BLaER1 (cell line): ENCODE measurements around the gene WIZ.

Source experiments
- H3K27ac ChIP-seq: shearing (Covaris generic); formaldehyde crosslinking; 2 replicates; pipeline ENCODE4 v1.8.1; 2022
- H3K27me3 ChIP-seq: shearing (Covaris generic); formaldehyde crosslinking; 2 replicates; pipeline ENCODE4 v1.8.1; 2022
- H3K36me3 ChIP-seq: shearing (Covaris generic); formaldehyde crosslinking; 2 replicates; pipeline ENCODE4 v1.8.1; 2022
- H3K4me1 ChIP-seq: shearing (Covaris generic); formaldehyde crosslinking; 2 replicates; pipeline ENCODE4 v1.8.1; 2022
- H3K4me2 ChIP-seq: shearing (Covaris generic); formaldehyde crosslinking; 2 replicates; pipeline ENCODE4 v1.8.1; 2022
- H3K4me3 ChIP-seq: shearing (Covaris generic); formaldehyde crosslinking; 2 replicates; pipeline ENCODE4 v1.8.1; 2022
- H3K9ac ChIP-seq: shearing (Covaris generic); formaldehyde crosslinking; 2 replicates; pipeline ENCODE4 v1.8.1; 2022
- H3K9me3 ChIP-seq: shearing (Covaris generic); formaldehyde crosslinking; 2 replicates; pipeline ENCODE4 v1.8.1; 2022
- H4K20me1 ChIP-seq: shearing (Covaris generic); formaldehyde crosslinking; 2 replicates; pipeline ENCODE4 v1.8.1; 2022
- Cebpa-rat ChIP-seq: shearing (Covaris generic); IDR thresholded peaks from 2 replicates; pipeline ENCODE4 v1.8.1; 2022

Gene WIZ

GRCh38 chr19:15447057-15447456 is 2.7 kb downstream of the WIZ start:
- H3K4me3 ChIP-seq = no peak overlapping the region
- no peaks in the 10 kb centered on the region for H4K20me1 ChIP-seq
- H3K9me3 ChIP-seq = no peaks in the 10 kb centered on the region
- no peaks in the 10 kb centered on the region for H3K36me3 ChIP-seq
- H3K4me2 ChIP-seq = peak overlapping the region; percentile 98
- peaks cover 58% of the 10 kb centered on the region for H3K4me1 ChIP-seq
- H3K27me3 ChIP-seq = no peaks in the 10 kb centered on the region
- H3K9ac ChIP-seq = no peak overlapping the region
- TF ChIP-seq Cebpa-rat = no peak
- H3K27ac ChIP-seq = no peak overlapping the region

GRCh38 chr19:15445807-15446376 is 3.9 kb downstream of the WIZ start:
- Histone ChIP-seq H3K4me3 (no peak overlapping the region), H3K4me2 (peak overlapping the region; percentile 98), H3K4me1 (peaks cover 67% of the 10 kb centered on the region), H3K36me3 (no peaks in the 10 kb centered on the region), H3K9me3 (no peaks in the 10 kb centered on the region), H3K9ac (peak overlapping the region; percentile 27; the same call in 1 of the 2 replicates), H3K27me3 (no peaks in the 10 kb centered on the region), H4K20me1 (no peaks in the 10 kb centered on the region), H3K27ac (peak overlapping the region; percentile 59)
- no peak for TF ChIP-seq Cebpa-rat

- Histone ChIP-seq H4K20me1 (no peaks in the 10 kb centered on the region), H3K9me3 (no peaks in the 10 kb centered on the region), H3K9ac (no peak overlapping the region), H3K27me3 (no peaks in the 10 kb centered on the region), H3K36me3 (no peaks in the 10 kb centered on the region), H3K4me1 (peaks cover 68% of the 10 kb centered on the region), H3K27ac (peak overlapping the region; percentile 59), H3K4me2 (peak overlapping the region; percentile 98), H3K4me3 (no peak overlapping the region)
- no peak for TF ChIP-seq Cebpa-rat
Observed at GRCh38 chr19:15445227-15445605, 4.5 kb downstream of the WIZ start.

GRCh38 chr19:15444505-15445226 is 5.1 kb downstream of the WIZ start:
- Histone ChIP-seq H3K27ac (peak overlapping the region; percentile 59), H3K27me3 (no peaks in the 10 kb centered on the region), H3K9me3 (no peaks in the 10 kb centered on the region), H3K9ac (no peak overlapping the region), H3K4me2 (peak overlapping the region; percentile 98), H3K4me1 (peaks cover 71% of the 10 kb centered on the region), H4K20me1 (no peaks in the 10 kb centered on the region), H3K36me3 (no peaks in the 10 kb centered on the region), H3K4me3 (no peak overlapping the region)
- TF ChIP-seq Cebpa-rat = no peak

GRCh38 chr19:15443838-15444237 is 5.9 kb downstream of the WIZ start:
- Histone ChIP-seq H3K4me2 (no peak overlapping the region), H3K27me3 (no peaks in the 10 kb centered on the region), H4K20me1 (no peaks in the 10 kb centered on the region), H3K9ac (no peak overlapping the region), H3K4me3 (no peak overlapping the region), H3K9me3 (no peaks in the 10 kb centered on the region), H3K27ac (no peak overlapping the region), H3K36me3 (no peaks in the 10 kb centered on the region), H3K4me1 (peaks cover 74% of the 10 kb centered on the region)
- TF ChIP-seq Cebpa-rat = no peak

- Histone ChIP-seq H3K9me3 (no peaks in the 10 kb centered on the region), H3K27ac (no peak overlapping the region), H4K20me1 (no peaks in the 10 kb centered on the region), H3K9ac (no peak overlapping the region), H3K27me3 (no peaks in the 10 kb centered on the region), H3K4me1 (peaks cover 74% of the 10 kb centered on the region), H3K36me3 (0 out of 2 replicates have a peak, but pooled peaks cover 4% of the 10 kb centered on the region), H3K4me2 (no peak overlapping the region), H3K4me3 (no peak overlapping the region)
- no peak for TF ChIP-seq Cebpa-rat
Observed at GRCh38 chr19:15443325-15443724, 6.4 kb downstream of the WIZ start.

GRCh38 chr19:15442142-15442920 is 7.4 kb downstream of the WIZ start:
- Histone ChIP-seq H3K27ac (0 out of 2 replicates have a peak overlapping the region, but pooled peaks have one; percentile 27), H3K27me3 (no peaks in the 10 kb centered on the region), H3K4me1 (peaks cover 71% of the 10 kb centered on the region), H3K4me3 (no peak overlapping the region), H4K20me1 (no peaks in the 10 kb centered on the region), H3K9ac (no peak overlapping the region), H3K4me2 (no peak overlapping the region), H3K9me3 (no peaks in the 10 kb centered on the region), H3K36me3 (0 out of 2 replicates have a peak, but pooled peaks cover 5% of the 10 kb centered on the region)
- no peak for TF ChIP-seq Cebpa-rat

- peaks cover 71% of the 10 kb centered on the region for H3K4me1 ChIP-seq
- no peak for TF ChIP-seq Cebpa-rat
- H3K27me3 ChIP-seq = no peaks in the 10 kb centered on the region
- H3K4me3 ChIP-seq = no peak overlapping the region
- no peak overlapping the region for H3K9ac ChIP-seq
- H3K36me3 ChIP-seq = 0 out of 2 replicates have a peak, but pooled peaks cover 5% of the 10 kb centered on the region
- no peaks in the 10 kb centered on the region for H4K20me1 ChIP-seq
- peak overlapping the region; percentile 78 for H3K4me2 ChIP-seq
- no peak overlapping the region for H3K27ac ChIP-seq
- H3K9me3 ChIP-seq = no peaks in the 10 kb centered on the region
Observed at GRCh38 chr19:15441317-15441716, 8.4 kb downstream of the WIZ start.

- H4K20me1 ChIP-seq = no peaks in the 10 kb centered on the region
- TF ChIP-seq Cebpa-rat = no peak
- peak overlapping the region; percentile 78 for H3K4me2 ChIP-seq
- peak overlapping the region; percentile 72 for H3K27ac ChIP-seq
- H3K27me3 ChIP-seq = no peaks in the 10 kb centered on the region
- 0 out of 2 replicates have a peak overlapping the region, but pooled peaks have one; percentile 31 for H3K4me3 ChIP-seq
- H3K9ac ChIP-seq = peak overlapping the region; percentile 3; the same call in 1 of the 2 replicates
- H3K36me3 ChIP-seq = 0 out of 2 replicates have a peak, but pooled peaks cover 5% of the 10 kb centered on the region
- H3K4me1 ChIP-seq = peaks cover 71% of the 10 kb centered on the region
- no peaks in the 10 kb centered on the region for H3K9me3 ChIP-seq
Observed at GRCh38 chr19:15439821-15440641, 9.7 kb downstream of the WIZ start.
